Hematopoietic multipotent progenitor cell treated with erythropoietin and hydrocortisone succinate and interleukin-3 and kit ligand, for 15 days (in vitro differentiated cells): ENCODE results near the gene CARD11.

ENCODE experiments used
- DNase-seq: peaks from one replicate; pipeline ENCODE4 v3.0.0-alpha.2; 2015; ENCODE audit warnings: low spot score

CARD11 gene

DNA sequence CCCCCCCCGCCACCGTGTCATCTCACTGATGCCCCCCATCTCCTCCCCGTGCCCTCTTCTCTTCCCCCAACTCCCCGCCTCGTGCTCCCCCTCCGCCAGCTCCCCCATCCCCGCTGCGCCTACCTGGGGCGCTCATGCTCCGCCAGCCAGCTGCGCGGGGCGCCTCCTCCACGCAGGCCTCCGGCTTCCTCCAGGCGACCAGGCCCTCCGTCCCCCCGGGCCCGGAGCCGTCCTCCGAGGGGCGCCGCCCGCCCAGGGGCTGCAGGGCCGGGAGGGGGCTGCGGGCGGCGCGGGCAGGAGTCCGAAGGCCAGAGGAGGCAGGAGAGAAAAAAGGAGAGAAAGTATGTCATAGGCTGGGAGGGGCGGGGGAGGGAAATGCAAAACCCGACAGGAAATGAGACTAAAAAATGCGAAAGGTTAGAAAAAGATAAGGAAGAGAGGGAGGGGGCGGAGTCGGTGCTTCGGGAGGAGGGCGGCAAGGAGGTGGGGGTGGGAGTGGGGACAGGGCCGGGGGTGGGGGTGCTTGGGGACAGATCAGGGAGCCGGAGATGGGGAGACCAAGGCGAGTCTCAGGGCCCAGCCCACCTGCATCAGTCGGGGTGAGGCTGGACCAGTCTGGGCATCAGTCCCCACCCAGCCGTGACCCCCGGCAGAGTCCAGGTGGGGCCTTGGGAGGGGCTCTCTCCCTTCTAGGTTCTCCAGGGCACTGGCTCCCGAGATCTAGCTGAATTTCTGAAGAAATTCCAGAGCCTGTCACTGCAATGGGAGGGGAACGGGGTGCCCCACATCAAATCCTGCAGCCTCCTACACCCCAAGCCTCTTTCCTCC lies at the start of gene CARD11:
CARD11 (minus strand) TSS at position 324 of the 828 bp plus-strand sequence. CDS start 85,361 bp downstream, outside the sequence.
- no peak for DNase-seq

DNA sequence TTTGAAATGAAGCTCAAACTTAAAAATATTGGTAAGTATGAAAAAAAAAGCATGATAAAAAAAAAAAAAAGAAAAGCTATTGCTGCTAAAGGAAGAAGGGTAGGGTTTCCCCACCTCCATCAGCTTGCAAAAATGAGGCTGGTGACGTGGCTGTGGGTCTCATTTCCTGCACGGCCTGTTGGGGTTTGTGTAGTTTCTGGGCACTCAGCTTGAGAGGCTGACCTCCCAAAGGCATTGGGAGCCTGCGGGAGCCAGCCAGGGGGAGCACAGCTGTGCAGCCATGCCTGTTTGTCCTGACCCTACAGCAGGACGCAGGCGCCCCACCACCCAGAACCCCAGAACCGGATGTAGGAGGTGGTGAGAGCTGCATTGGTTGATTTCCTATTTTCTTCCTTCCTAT lies 48.8 kb upstream of the CARD11 start:
- no peak for DNase-seq

DNA sequence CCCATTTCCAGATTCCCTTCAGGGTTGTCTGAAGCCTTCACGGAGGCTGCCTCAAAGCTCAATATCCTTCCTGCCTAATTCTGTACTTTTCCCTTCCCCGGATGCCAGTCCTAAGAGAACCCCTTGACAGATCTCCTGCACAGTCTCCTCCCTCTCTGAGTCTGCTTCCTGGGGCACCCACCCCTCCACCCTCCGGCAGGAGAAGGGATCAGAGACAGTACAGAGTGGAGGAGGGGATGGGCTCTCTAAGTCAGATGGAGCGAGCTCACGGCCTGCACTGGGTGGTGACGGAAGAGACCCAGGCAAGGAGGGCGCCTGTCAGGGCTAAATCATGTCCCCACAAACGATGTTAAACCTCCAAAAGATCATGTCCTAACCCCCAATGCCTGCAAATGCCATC lies 48.0 kb upstream of the CARD11 start:
- DNase-seq: no peak

DNA sequence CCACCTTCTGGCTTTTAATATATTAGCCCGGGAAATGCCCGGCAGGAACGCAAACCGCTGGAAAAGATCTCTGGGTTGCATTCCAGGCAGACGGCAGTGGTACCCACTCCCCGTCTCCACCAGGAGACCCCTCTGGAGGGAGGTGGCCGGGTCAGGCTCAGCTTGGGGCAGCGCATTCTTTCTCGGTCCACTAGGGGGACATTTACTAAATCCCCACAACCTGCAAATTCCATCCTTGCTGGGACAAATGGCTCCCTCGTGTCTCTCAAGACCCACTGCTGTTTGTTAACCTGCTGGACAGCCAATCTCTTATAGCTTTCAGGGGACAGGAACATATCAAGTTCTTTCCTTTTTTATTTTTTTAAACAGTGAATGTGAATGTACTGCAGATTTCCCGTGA lies 45.8 kb upstream of the CARD11 start:
- no peak for DNase-seq

DNA sequence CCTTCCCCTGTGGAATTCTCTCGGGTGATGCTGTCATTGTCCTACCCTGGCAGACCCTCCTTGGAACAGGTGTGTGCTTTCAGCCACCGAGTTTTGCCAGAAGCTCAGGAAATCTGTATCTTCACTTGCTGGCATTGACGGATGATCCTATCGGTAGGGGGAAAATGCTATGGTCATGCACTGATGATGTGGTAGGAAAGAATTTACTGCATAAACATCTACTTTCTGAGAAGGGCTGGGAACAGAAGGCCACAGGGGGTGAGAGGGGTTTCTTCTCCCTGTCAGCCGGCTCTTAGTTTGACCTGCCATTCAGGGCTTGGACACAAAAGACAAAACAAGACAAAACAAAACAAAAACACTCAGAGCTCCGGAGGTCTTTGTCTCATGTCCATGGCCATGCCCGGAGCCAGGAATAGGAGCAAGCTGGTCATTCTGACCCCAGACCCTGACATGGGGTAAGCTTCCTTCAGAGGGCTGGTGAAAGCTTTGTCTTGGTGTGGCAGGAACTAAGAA lies 43.6 kb upstream of the CARD11 start:
- no peak for DNase-seq

DNA sequence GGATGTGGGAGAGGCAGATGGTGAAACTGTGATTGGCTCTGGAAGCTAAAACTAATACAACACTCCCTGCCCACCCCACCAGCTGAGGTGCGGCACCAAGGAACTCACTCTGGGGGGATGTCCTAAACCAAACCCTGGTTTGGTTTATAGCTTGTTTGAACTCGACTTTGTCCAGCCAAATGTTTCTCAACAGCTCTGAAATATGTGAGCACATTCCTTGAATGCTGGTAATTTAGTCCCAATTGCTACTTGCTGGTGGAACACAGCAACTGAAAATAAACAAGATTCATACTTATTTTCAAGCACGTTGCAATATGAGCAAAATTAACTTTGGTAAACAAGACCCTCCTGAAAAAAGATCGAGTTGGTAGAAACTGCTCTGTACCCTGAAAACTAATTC lies 39.7 kb upstream of the CARD11 start:
- DNase-seq: no peak

DNA sequence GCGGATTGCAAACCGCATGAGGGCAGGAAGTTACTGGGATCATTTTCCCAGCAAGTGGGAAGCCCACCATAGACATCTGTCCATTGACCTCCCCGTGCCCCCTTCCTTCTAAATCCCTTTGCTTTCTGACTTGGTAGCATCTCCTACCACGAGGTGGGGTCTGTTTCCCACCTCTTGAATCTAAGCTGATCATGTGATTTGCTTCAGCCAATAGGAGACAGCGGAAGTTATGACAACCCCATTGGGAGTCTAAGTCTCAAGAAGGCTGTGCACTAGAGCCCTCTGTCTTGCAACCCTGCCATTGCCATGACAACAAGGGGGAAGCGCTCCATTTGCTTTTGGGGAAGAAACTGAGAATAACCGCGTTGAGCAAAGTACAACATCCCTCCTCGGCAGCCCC lies 39.2 kb upstream of the CARD11 start:
- no peak for DNase-seq

DNA sequence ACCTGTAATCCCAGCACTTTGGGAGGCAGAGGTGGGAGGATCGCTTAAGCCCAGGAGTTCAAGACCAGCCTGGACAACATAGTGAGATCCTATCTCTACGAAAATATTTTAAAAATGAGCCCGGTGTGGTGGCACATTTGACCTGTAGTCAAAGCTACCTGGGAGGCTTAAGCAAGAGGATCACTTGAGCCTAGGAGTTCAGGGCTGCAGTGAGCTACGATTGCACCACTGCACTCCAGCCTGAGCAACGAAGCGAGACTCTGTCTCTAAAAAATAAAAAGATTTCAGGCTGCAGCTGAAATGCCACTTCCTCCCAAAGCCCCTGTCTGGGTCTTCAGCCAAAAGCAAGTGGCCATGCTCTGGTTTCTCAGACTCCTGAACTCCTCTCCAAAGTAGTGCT lies 38.7 kb upstream of the CARD11 start:
- DNase-seq: no peak

DNA sequence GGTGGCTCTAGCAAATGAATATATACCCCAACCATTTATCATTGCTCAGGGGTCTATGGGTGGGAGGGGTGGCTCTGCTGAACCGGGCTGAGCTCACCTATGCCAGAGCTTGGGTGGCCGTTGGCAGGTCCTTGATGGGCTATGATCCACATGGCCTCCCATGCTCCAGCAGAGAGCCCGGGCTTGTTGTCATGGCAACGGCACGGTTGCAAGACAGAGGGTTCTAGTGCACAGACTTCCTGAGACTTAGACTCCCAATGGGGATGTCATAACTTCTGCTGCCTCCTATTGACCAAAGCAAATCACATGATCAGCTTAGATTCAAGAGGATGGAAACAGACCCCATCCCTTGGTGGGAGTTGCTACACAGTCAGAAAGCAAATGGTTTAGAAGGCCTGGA lies 36.4 kb upstream of the CARD11 start:
- no peak for DNase-seq

DNA sequence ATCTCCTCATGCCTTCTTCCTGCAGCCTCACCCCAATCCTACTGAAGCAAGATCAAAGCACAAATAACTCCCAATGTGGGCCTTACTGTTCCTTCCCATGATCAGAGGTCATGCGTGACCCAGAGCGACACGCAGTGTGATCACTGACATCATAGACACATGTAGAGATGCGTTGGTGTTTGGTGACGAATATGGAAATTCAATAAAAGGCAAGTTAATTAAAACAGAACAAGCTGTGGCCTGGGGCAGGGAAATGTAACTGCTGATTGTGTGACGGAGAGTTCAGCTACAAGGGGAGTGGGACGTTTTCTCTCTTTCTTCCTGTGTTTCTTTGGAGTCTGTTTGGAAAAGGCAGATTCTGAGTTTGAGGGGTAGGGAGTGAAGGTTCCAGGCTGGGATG lies 34.8 kb upstream of the CARD11 start:
- DNase-seq: no peak

DNA sequence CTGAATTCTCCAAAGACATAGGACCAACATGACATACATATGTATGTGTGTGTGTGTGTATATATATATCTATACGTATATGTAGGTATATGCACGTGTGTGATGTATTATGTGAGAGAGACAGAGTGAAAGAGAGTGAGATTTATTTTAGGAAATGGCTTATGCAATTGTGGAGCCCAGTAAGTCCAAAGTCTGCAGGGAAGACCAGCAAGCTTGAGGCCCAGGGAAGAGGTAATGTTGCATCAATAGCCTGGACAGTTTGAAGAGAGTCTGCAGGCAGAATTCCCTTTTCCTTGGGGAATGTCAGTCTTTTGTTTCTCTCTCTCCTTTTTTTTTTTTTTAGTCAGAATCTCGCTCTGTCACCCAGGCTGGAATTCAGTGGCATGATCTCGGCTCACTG lies 33.0 kb upstream of the CARD11 start:
- no peak for DNase-seq

DNA sequence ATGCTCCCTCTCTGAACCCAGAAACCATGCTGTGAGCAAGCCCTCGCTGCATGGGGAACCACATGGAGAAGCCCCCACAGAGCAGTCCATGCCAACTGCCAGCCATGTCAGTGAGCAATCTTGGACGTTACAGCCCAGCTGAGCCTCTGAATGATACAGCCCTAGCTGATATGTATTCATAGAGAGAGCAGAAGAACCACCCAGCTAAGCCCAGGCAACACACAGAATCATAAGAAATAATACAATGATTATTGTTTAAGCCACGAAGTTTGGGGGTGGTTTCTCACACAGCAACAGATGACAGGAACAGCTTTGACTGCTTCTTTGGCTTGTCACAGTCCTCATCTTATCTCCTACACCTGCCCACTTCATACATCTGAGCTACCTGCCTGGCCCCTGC lies 32.5 kb upstream of the CARD11 start:
- no peak for DNase-seq

DNA sequence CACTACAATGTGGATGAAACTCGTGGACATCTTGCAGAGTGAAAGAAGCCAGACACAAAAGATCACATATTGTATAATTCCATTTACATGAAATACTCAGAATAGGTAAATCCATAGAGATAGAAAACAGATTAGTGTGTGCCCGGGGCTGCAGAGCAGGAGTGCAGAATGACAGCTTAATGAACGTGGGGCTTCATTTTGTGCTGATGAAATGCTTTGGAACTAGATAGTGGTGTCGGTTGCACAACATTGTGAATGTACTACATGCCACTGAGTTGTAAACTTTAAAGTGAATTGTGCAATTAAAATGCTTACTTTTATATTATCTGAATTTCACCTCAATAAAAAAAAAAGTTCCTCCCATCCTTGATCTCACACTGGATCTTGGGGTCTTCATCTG lies 31.8 kb upstream of the CARD11 start:
- no peak for DNase-seq

DNA sequence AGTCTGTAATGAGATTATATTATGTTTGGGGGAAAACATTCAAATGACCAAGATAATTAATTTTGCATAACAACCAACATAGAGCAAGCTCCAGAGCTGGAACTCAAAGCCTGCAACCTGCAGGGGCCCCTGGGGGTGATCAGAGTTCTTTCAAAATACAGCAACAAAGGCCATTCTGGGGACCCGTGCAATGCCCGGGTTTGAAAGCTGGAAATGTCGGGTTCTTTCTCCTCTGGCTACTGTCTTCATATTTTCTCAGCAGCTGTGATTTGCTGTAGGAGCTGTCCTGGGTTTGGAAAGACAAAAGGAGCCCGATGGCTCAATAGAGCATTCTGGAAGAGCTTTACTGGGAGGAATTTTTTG lies 30.8 kb upstream of the CARD11 start:
- DNase-seq: no peak

DNA sequence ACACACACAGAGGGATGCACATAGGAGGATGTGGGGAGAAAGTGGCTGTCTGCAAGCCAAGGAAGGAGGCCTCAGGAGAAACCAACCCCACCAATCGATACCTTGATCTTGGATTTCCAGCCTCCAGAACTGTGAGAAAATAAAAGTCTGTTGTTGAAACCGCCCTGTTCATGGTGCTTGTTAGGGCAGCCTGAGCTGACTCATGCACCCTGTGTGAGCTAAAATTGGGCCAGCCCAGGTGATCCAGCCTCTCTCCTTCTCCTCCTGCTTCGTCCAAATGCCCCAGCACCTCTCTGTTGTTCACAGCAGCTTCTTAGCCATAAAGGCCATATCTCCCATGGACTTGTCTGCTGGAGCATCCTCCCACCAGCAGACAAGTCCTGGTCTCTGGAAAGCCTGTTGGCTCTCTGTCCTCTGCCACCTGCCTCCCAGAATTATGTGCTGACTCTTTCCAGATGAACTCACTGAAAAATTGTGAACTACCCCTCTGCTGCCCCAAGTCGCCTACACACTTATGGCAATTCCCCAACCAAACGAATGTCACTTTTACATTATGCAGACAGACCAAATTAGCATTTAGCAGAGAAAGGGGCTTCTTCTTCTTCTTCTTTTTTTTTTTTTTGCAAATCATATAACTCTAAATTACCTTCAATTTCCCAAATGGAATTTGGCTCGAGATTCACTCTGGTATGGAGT lies 30.2 kb upstream of the CARD11 start:
- no peak for DNase-seq

DNA sequence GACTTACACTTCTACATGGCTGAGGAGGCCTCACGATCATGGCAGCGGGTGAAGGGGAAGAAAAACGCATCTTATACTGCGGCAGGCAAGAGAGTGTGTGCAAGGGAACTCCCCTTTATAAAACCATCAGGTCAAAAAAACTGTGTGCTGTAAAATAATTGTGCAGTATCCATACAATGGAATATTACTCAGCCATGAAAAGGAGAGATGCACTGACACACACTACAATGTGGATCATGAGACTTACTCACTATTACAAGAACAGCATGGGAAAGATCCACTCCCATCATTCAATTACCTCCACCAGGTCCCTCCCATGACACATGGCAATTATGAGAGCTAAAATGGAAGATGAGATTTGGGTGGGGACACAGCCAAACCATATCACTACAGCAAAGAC lies 27.2 kb upstream of the CARD11 start:
- no peak for DNase-seq

DNA sequence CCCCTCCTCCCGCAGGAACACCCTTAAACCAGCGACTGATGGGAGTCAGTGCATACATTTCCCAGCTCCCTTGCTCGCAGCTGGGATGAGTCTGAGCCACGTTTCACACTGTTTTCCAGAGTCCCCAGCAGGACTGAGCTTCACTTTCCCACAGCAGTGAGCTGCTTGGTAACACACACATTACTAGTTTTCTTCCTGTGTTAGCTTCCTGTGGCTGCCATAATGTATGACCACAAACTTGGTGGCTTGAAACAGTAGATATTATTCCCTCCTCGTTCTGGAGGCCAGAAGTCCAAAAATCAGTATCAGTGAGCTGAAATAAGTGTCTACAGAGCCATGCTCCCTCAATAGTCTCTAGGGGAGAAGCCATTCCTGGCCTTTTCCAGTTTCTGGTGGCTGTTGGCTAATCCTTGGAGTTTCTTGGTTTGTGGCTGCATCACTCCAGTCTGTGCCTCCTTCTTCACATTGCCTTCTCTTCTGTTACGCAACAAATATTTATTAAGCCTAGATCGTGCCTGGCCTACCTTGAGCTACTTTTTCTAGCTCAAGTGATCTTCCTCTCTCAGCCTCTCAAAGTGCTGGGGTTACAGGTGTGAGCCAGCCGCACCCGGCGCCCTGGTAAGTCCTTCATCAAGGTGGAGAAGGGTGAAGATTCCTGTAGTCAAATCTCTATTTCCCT lies 26.2 kb upstream of the CARD11 start:
- DNase-seq: no peak

DNA sequence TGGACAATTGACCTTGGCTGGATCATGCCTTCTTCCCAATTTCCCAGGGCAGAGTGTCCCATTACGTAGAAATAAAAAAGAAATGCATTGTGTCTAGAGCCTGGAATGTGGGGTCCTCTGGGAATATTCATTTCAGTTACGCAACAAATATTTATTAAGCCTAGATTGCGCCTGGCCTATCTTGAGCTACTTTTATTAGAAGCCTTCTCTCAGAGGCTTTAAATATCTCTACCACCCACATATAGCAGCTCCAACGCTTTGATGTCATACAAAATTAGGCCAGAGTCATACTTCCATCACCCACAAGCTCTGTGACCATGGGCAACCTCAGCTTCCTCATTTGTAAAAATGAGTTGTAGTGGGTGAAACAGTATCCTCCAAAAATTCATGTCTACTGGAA lies 24.9 kb upstream of the CARD11 start:
- no peak for DNase-seq

DNA sequence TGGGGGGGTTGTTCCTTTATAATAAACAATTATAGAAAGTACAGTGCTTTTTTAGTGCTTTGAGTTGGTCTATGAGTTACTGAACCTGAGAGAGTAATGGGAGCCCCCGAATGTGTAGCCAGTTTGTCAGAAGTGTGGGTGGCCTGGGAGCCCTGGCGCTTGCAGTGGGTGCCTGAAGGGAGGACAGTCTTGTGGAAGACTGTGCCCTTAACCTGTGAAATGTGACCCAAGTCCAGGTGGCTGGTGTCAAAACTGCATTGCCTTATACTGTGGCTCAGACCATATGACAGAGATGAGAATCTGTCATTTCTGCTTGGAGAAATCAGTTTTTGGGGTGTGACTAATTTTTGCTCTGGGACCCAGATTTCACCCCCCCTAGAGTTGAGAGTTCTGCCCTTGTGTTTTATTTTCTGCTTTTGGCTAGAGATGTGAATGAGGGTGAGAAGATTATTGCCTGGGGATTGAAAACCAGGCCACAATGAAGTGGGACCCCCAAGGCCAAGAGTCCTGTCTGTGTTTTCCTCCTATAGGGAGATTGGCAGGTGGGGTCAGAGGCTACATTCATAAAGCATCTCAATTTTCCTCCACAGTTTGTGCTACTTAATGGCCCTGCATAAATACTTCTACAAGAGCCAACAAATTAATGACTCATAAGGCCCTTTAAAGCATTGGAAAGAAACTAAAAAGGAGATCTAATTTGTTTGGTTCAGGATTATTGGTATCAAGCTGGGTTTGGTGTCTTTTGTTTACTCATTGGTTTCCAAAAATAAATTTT lies 24.1 kb upstream of the CARD11 start:
- no peak for DNase-seq

DNA sequence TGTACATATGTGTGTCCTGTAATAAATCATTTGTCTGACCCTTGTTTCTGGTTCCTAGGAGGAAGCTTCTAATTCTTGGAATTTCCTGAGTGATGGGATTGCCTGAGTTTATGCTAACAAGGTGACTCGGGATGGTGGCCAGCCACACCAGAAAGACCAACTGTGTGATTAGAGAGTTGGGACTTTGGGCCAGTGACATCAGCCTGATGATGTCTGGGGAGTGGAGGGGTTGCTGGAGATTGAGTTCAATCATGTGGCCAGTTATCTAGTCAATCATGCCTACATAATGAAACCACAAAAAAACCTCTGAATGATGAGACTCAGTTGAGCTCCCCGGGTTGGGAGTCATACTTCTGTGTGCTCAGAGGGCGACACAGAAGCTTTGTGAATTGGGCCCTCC lies 23.5 kb upstream of the CARD11 start:
- no peak for DNase-seq

DNA sequence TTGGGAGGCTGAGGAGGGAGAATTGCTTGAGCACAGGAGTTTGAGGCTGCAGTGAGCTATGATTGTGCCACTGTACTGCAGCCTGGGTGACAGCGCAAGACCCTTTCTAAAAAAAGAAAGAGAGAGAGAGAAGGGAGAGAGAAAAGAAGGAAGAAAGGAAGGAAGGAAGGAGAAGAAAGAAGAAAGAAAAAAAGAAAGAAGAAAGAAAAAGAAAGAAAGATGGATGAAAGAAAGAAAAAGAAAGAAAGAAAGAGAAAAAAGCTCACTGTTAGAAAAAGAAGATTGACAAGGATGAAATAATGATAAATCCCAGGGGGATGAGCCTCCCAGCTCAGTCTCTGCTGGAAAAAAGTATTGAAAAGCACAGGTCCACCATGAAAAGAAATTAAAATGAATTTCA lies 22.8 kb upstream of the CARD11 start:
- no peak for DNase-seq

DNA sequence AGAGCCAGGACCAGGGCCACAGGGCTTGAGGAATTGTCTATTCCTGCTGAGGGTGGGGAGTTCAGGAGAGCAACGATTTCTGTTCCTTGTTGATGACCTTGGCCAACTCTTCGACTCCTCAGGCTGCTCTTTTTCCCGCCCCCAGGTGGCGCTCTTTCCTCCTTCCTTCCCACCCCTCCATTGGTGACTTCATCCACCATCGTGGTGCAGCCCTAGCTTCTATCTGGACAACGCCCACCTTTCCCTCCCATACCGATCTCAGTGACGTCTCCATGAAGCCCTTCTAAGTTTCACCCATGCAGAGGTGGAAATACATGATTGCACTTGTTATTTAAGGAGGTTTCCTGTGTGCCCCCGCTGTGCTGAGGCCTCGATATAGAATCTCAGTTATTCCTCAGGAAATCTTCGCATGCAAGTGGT lies 22.1 kb upstream of the CARD11 start:
- DNase-seq: peak; percentile 41
